HepG2 (cell line): ENCODE data around the gene MGLL. TPM values are rescaled to one million over a fixed set of nuclear protein-coding genes. Genes with fewer than 3 reads are reported as not detected.

Experiments
- ATAC-seq: fragments of 200-7000 bp; cut with Tn5 transposase; 3 replicates; pipeline ENCODE4 v1.9.1; 2020; ENCODE audit warnings: mild to moderate bottlenecking, moderate library complexity
- BruUV-seq: library from RNA; stranded (reverse); fragments of 400-500 nt; replicated peaks from 2 replicates; lab custom pipeline; 2021; lab: Mats Ljungman, UMichigan
- CTCF ChIA-PET: fragments of 300-600 bp; formaldehyde crosslinking; extraction: SDS; loops from one replicate; lab custom pipeline; 2021; ENCODE audit warnings: low total read pairs, inconsistent platforms, low intra/inter-chr PET ratio; lab: Yijun Ruan, JAX
- POLR2A ChIA-PET: fragments of 350-600 bp; sonication (Branson Sonifier 250); formaldehyde crosslinking; loops from one replicate; lab custom pipeline; 2020; ENCODE audit warnings: antibody characterized with exemption, inconsistent platforms; lab: Yijun Ruan, JAX
- DNase-seq: peaks from one replicate; pipeline ENCODE4 v3.0.0-alpha.2; 2015; ENCODE audit warnings: low spot score
- FAIRE-seq: peaks from 3 replicates; lab custom pipeline; 2011; peaks lifted over from hg19 to GRCh38; lab: Jason Lieb, UNC
- H2AFZ ChIP-seq: one replicate; pipeline ENCODE4 v1.6.1; 2011; ENCODE audit warnings: low read length, inconsistent platforms
- H3K27ac ChIP-seq: fragments of 300-600 bp; 3 replicates; pipeline ENCODE4 v1.8.0; 2011; ENCODE audit warnings: mixed run types, mild to moderate bottlenecking, mixed read lengths, low read length, inconsistent platforms; ENCODE audit not compliant: insufficient read depth; ENCODE audit errors: extremely low read length
- H3K27me3 ChIP-seq, 2 experiments: fragments of 200-600 bp in 1 of 2; 2 replicates in 1 of 2; 3 replicates in 1 of 2; pipeline versions ENCODE4 v1.6.0 to v1.8.0; 2011; ENCODE audit warnings: low read length in 2 of 2, mild to moderate bottlenecking in 2 of 2, moderate library complexity in 2 of 2, inconsistent platforms in 1 of 2; ENCODE audit not compliant: insufficient read depth in 2 of 2, control insufficient read depth in 1 of 2
- H3K36me3 ChIP-seq, 2 experiments: fragments of 200-600 bp in 1 of 2; replicated peaks in 1 of 2; 2 replicates in 1 of 2; 3 replicates in 1 of 2; pipeline versions ENCODE4 v1.5.1 to v1.8.0; 2011; ENCODE audit warnings: low read length in 2 of 2, inconsistent platforms in 1 of 2; ENCODE audit not compliant: insufficient read depth in 2 of 2, control insufficient read depth in 1 of 2
- H3K4me1 ChIP-seq: 2 replicates; pipeline ENCODE4 v1.5.1; 2012; ENCODE audit warnings: low read length, inconsistent platforms; ENCODE audit not compliant: insufficient read depth
- H3K4me2 ChIP-seq: 2 replicates; pipeline ENCODE4 v1.6.0; 2011; ENCODE audit warnings: low read depth, low read length, inconsistent platforms
- H3K4me3 ChIP-seq, 3 experiments: fragments of 200-600 bp in 1 of 3; sonication (generic), shearing (Covaris generic) in 1 of 3; replicated peaks in 1 of 3; 2 replicates each; pipeline ENCODE4 v1.5.1; 2011 to 2016; ENCODE audit warnings: low read length in 3 of 3, inconsistent platforms in 2 of 3, low read depth in 2 of 3, mild to moderate bottlenecking in 2 of 3, control low read depth in 1 of 3, mixed read lengths in 1 of 3; ENCODE audit not compliant: insufficient read depth in 1 of 3
- H3K79me2 ChIP-seq: one replicate; pipeline ENCODE4 v1.6.1; 2011; ENCODE audit warnings: low read length, inconsistent platforms; ENCODE audit not compliant: insufficient read depth
- H3K9ac ChIP-seq: 2 replicates; pipeline ENCODE4 v1.6.0; 2011; ENCODE audit warnings: mild to moderate bottlenecking, low read depth, low read length, inconsistent platforms; ENCODE audit not compliant: insufficient read depth
- H3K9me3 ChIP-seq: 2 replicates; pipeline ENCODE4 v1.5.1; 2012; ENCODE audit warnings: mild to moderate bottlenecking, low read length
- H4K20me1 ChIP-seq: 2 replicates; pipeline ENCODE4 v1.6.0; 2011; ENCODE audit warnings: inconsistent platforms, mild to moderate bottlenecking, low read length, moderate library complexity; ENCODE audit not compliant: insufficient read depth
- AKAP8 ChIP-seq: sonication (generic); formaldehyde crosslinking; IDR thresholded peaks from 2 replicates; pipeline ENCODE4 v1.5.1; 2020; ENCODE audit warnings: mild to moderate bottlenecking, missing genetic modification reagents
- CCAR2 ChIP-seq: fragments of 200-400 bp; formaldehyde crosslinking; optimal IDR thresholded peaks from 2 replicates; pipeline ENCODE3; 2018; ENCODE audit warnings: low read depth, mild to moderate bottlenecking, low read length, moderate library complexity
- JUNB ChIP-seq: sonication (generic); formaldehyde crosslinking; IDR thresholded peaks from 2 replicates; pipeline ENCODE4 v1.8.0; 2022; ENCODE audit warnings: missing genetic modification reagents, mild to moderate bottlenecking, borderline replicate concordance
- NBN ChIP-seq: fragments of 450-650 bp; conservative IDR thresholded peaks from 2 replicates; pipeline ENCODE4 v1.6.1; 2017
- NFKB2 ChIP-seq: sonication (generic); formaldehyde crosslinking; IDR thresholded peaks from 2 replicates; pipeline ENCODE4 v1.4.0; 2020; ENCODE audit warnings: missing genetic modification reagents, borderline replicate concordance
- NFYC ChIP-seq: IDR thresholded peaks from 2 replicates; pipeline ENCODE4 v1.6.1; 2016; ENCODE audit warnings: missing genetic modification reagents, missing compliant biosample characterization
- SAFB2 ChIP-seq: sonication (generic); formaldehyde crosslinking; IDR thresholded peaks from 2 replicates; pipeline ENCODE4 v1.5.1; 2020; ENCODE audit warnings: missing genetic modification reagents, low read depth, mild to moderate bottlenecking, borderline replicate concordance
- SRSF4 ChIP-seq: fragments of 200-400 bp; formaldehyde crosslinking; IDR thresholded peaks from one replicate; pipeline ENCODE4 v1.6.1; 2018; ENCODE audit warnings: mild to moderate bottlenecking, low read depth, low read length, moderate library complexity; ENCODE audit not compliant: poor library complexity, severe bottlenecking
- TP53 ChIP-seq: sonication (generic); formaldehyde crosslinking; conservative IDR thresholded peaks from 2 replicates; pipeline ENCODE4 v1.4.0; 2020; ENCODE audit warnings: missing genetic modification reagents
- ZNF484 ChIP-seq: sonication (generic); formaldehyde crosslinking; IDR thresholded peaks from 2 replicates; pipeline ENCODE4 v1.5.1; 2020; ENCODE audit warnings: mild to moderate bottlenecking, low read depth, missing genetic modification reagents, borderline replicate concordance
- ZNF530 ChIP-seq: sonication (generic); formaldehyde crosslinking; IDR thresholded peaks from 2 replicates; pipeline ENCODE4 v1.5.0; 2020; ENCODE audit warnings: low read depth, mild to moderate bottlenecking, missing genetic modification reagents
- ZNF569 ChIP-seq: sonication (generic); formaldehyde crosslinking; IDR thresholded peaks from 2 replicates; pipeline ENCODE4 v1.5.0; 2020; ENCODE audit warnings: mild to moderate bottlenecking, missing genetic modification reagents, moderate library complexity, borderline replicate concordance
- ZNF574 ChIP-seq: sonication (generic); formaldehyde crosslinking; IDR thresholded peaks from 2 replicates; pipeline ENCODE4 v1.4.0; 2020; ENCODE audit warnings: missing genetic modification reagents
- ZNF746 ChIP-seq: sonication (generic); formaldehyde crosslinking; IDR thresholded peaks from 2 replicates; pipeline ENCODE4 v1.8.0; 2022; ENCODE audit warnings: mild to moderate bottlenecking, missing genetic modification reagents
- ZNF776 ChIP-seq: sonication (generic); formaldehyde crosslinking; IDR thresholded peaks from 2 replicates; pipeline ENCODE4 v1.4.0; 2020; ENCODE audit warnings: mild to moderate bottlenecking, missing genetic modification reagents
- ZNF782 ChIP-seq: sonication (generic); formaldehyde crosslinking; IDR thresholded peaks from 2 replicates; pipeline ENCODE4 v1.4.0; 2020; ENCODE audit warnings: missing genetic modification reagents, mild to moderate bottlenecking, borderline replicate concordance
- WGBS: methylation state at CpG from one replicate; pipeline ENCODE4 v1.1.6; 2017; ENCODE audit warnings: low lambda C conversion rate; 5-methylcytosine and 5-hydroxymethylcytosine counted together
- in situ Hi-C: cut with HindIII; loops from 2 replicates; pipeline ENCODE4 v1.10.0; 2017; ENCODE audit warnings: low pct_unique_long_range_greater_than_20kb; ENCODE audit not compliant: extremely low pct_ligation_motif_present
- intact Hi-C: fragments of 100-400 bp; cut with micrococcal nuclease; formaldehyde crosslinking; loops from one replicate; pipeline ENCODE4 v1.10.0; 2022; ENCODE audit not compliant: unreplicated experiment
- polyA plus RNA-seq, 8 experiments: library from polyadenylated mRNA; depleted of rRNA in 3 of 8; stranded (reverse) in 7 of 8; unstranded in 1 of 8; fragments of >200 nt; fragmentation: Illumina TruSeq in 4 of 8; extraction: Trizol in 4 of 8; gene quantifications; 2 replicates each; pipeline versions ENCODE4 v1.2.1 to v1.2.3, GENCODE V29; 2011 to 2016; ENCODE audit warnings: low read depth in 4 of 8, missing spikeins in 1 of 8, mixed read lengths in 1 of 8; ENCODE audit not compliant: insufficient read depth in 1 of 8
- total RNA-seq, 5 experiments: library from RNA; depleted of rRNA; stranded (reverse); fragments of >200 nt; fragmentation: Illumina TruSeq; extraction: Trizol; gene quantifications; 2 replicates each; pipeline ENCODE4 v1.2.3, GENCODE V29; 2016; ENCODE audit warnings: low read depth in 1 of 5

MGLL gene
- total and polyA plus RNA-seq, 2 of the 13 experiments (the other 11 are each of a cell fraction or from before 2014, with no cell fraction given) = not detected

- Histone ChIP-seq H3K27me3 (no peaks in the 10 kb centered on the region), H3K9me3 (no peaks in the 10 kb centered on the region), H3K4me1 (peaks cover 6% of the 10 kb centered on the region), H3K36me3 (peaks cover 0 to 3% of the 10 kb centered on the region in 2 experiments; a peak in 2 of 5 replicates), H2AFZ (no peak overlapping the region), H3K4me3 (no peak overlapping the region), H3K79me2 (no peaks in the 10 kb centered on the region), H3K27ac (no peak overlapping the region), H3K4me2 (no peak overlapping the region), H4K20me1 (no peaks in the 10 kb centered on the region), H3K9ac (no peak overlapping the region)
- in situ Hi-C loops = no loop called here
- ChIA-PET CTCF (no interaction called here), POLR2A (no interaction called here)
- FAIRE-seq (no peak), ATAC-seq (no peak), DNase-seq (no peak)
- WGBS = 93% methylated on average over 4 of the region's 6 CpGs
- intact Hi-C loops = no loop called here
- no peak for TF ChIP-seq TP53
- no peak for TF ChIP-seq ZNF574 (CRISPR knock-in tag)
- TF ChIP-seq AKAP8 (CRISPR knock-in tag) = no peak
- TF ChIP-seq SAFB2 = no peak
- TF ChIP-seq ZNF484 = no peak
- TF ChIP-seq NFYC = no peak
- TF ChIP-seq ZNF782 (CRISPR knock-in tag) = no peak
- no peak for TF ChIP-seq ZNF776 (CRISPR knock-in tag)
- TF ChIP-seq ZNF530 (CRISPR knock-in tag) = no peak
- no peak for TF ChIP-seq NFKB2
- TF ChIP-seq SRSF4 = no peak
- no peak for TF ChIP-seq NBN
- TF ChIP-seq ZNF569 (CRISPR knock-in tag) = no peak
- no peak for TF ChIP-seq ZNF746 (CRISPR knock-in tag)
- TF ChIP-seq CCAR2 = no peak
- no peak for TF ChIP-seq JUNB (CRISPR knock-in tag)
- BruUV-seq = no TSS peak
These were observed 155.1 kb downstream of the MGLL start for GRCh38 chr3:127667119-127667681.
